NCI-H446 (cell line): ENCODE results near the gene WSCD1.

Source experiments
- DNase-seq, 2 experiments: peaks; one replicate each; lab custom pipeline; 2025; lab: John Stamatoyannopoulos, UW

WSCD1 gene

GRCh38 chr17:6107791-6108190 lies 37.6 kb downstream of the WSCD1 start:
- no peak for DNase-seq

DNA sequence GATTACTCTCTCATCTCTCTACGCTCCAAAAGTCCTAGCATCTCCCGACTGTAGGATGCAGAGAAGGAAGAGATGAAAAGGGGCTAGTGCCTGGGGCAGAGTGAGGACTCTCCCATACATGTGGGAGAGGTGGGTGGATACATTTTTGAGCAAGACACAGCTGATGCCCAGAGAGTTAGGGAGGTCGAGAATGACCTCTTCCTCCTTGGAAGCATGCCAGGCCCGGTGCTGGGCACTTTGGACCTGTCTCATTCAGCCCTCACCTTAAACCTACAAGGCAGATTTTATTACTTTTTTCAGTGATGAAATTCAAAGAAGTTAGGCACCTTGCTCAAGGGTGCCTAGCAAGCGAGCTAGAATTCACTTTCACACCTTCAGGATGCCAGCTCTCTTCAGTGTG lies 38.2 kb downstream of the WSCD1 start:
- no peak for DNase-seq

DNA sequence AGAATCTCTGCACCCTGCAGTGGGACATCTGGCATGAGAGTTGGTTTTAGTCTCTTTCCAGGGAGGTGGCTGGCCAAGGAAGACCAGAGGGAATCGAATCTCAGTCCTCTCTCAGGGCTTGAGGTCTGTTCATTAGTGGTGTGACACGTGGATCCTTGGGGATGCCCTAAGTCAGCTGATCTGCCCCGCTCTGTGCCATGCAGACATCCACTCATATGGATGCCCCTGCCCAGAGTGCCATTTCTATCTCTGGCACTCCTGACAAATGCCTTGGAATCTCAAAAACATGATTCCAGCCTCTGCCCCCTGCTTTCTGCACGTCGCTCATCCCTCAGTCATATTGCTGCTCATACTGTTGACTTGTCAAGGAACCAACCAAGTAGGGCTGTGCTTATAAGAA lies 38.8 kb downstream of the WSCD1 start:
- no peak for DNase-seq

GRCh38 chr17:6109536-6109935 lies 39.4 kb downstream of the WSCD1 start:
- DNase-seq: no peak

DNA sequence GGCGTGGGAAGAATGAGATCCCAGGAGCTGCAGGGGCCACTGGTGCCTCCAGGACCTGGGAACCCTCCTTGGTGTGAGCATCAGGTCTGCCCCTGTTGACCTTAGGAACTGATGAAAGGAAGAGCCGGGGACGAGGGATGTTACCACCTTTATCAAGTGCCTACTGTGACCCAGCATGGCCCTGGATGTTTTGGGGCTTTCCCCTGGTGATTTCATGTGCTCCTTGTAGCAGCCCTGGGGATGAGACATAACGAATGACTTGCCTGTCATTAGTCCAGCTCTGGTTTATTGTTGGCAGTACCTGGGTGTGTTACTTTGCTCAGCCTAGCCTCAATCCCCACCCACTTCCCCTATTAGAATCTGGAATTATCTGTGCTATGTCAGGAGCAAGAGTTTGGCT lies 39.9 kb downstream of the WSCD1 start:
- DNase-seq: no peak

DNA sequence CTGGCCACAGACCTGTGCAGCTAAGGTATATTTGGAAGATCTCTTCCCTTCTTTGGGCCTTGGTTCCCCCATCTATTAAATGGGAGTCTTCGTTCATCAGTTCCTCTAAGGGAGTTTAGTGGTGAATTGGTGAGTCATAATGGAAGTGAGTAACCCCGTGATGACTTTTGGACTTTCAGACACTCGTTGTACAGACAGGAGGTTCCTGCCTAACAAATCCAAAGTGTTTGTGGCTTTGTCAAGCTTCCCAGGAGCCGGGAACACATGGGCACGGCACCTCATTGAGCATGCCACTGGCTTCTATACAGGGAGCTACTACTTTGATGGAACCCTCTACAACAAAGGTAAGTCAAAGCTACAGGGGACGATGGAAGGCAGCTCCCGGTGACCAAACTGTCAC lies 40.4 kb downstream of the WSCD1 start:
- no peak for DNase-seq

GRCh38 chr17:6120351-6120750 lies 50.2 kb downstream of the WSCD1 start:
- DNase-seq: no peak

DNA sequence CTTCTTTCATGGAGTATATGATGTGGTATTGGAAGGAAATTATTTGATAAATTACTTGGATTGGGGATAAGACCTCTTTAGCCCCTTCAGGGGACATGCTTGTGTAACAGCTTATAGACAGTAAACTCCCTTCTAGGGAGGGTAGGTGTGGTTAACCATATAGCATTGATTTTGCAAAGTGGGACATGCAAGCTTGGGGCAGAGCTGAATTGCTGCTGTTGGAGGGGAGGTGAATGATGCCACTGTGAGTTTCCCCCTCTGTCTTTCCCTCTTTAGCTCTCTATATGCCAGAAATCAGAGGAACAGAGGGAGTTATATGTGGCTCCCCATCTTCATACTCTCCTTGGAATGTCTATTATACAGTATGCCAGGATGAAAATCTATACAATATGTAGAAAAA lies 54.7 kb downstream of the WSCD1 start:
- no peak for DNase-seq

GRCh38 chr17:6126768-6127167 lies 56.6 kb downstream of the WSCD1 start:
- no peak for DNase-seq

DNA sequence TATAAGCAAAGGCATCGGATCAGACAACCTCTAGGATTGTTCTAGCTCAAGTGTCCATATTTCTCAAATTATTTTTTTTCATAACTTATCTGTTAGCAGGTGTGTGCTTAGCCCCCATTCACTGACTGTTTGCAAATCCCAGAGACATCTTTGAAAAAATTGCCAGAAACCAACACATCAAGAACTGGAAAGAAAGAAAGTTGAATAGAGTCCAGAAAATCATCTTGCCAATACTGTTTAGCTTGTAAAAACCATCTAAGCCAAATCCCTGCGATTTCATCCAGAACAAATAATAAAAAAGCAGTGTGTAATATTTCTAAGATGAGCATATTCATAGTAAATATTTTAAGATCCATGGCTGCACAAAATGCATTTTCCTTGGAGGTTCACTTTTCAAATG lies 64.5 kb downstream of the WSCD1 start:
- peak; percentile 60 to 74 for DNase-seq

DNA sequence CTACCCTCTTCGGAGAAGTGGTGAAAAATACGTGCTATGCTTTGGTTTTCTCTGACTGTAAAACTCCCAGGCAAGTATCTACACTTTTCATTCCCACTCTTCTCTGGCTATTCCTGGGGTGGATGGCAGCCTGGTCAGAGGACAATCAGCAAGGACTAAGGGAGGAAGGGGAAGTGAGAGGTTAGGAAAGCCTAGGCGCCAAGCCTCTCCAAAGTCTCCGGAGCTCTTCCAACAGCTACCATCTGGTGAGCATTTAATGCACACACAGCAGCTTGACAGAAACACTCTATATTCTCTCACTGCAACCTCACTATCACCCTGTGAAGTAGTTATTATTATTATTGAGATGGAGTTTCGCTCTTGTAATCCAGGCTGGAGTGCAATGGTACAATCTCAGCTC lies 65.1 kb downstream of the WSCD1 start:
- DNase-seq: peak; percentile 57 to 86

DNA sequence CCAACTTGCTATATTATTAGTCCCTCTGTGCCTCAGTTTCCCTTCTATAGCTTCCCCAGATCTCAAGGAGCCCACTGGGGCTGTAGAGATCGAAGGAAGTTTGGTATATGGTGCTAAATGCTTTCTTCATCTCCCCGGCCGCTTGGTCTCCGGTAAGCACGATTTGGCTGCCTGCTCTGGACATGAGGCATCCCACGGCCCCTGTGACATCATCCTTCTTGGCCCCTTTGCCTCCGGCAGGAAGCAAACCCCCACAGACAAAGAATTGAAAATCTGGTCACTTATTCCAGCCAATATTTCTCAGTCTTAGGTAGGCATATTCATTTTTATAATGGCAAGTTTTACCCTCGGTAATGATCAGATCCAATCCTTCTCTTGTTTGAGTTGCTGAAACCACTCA lies 65.8 kb downstream of the WSCD1 start:
- peak; percentile 78 to 94 for DNase-seq

DNA sequence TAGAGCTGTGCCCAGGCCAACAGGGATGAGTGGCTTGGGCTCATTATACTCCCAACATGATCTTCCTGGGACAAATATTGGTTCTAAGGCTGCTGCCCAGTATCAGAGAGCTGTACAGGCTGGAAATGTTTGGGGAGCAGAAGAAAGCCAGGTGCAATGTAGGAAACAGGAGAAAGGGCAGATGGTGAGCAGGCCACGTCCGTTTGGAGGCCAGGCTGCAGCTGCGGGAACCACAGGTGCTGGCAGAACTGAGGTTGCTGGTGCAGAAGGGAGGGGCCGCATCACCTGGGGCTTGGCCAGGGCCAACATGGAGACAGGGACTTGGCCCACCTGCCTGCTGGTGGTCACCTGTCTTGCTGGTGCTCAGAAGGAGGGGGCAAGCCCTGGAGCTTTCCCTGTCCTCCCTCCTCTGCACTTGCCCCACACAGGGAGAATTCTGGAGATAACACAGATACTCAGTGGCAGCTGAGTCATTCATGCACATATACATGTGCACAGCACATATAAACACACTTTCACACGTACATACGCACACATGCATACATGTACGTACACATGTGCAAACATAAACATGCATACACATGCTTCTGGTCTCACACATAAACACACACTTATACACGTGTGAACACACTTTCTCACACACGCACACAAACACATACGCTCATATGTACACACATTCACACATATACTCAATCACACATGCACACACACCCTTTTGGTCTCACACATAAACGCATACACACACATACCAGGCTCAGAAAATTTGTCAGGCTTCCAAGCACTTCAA lies 67.7 kb downstream of the WSCD1 start:
- DNase-seq: no peak

DNA sequence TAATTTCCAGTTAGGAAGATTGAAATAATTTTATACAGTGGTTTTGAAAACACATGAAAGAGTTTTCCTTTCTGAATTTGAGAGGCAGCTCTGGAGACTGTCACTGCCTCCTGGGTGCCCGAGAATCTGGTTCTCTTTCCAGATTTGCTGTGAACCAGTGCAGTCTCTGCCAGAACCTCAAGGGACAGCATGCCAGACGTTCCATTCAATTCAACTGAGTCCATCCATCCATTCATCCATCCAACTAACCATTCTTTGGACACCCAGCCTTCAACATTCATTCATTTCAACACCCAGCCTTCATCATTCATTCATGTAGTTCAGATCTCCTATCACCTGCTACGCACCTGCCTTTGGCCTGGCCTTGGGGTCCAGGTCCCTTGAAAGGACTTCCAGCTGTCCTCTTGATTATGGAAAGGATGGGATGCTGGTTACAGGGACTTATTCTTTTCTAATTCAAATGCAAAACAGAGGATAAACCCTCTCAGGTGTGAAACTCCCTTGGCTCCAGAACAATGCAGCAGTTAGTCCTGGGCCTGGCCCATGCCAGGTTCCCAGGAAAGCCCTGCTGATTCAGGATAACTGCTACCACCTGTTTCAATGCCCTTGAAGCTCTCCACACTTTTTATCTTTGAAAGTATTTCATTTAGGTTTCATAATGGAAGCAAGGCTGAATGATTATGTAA lies 68.7 kb downstream of the WSCD1 start:
- DNase-seq: peak; percentile 10 to 45

DNA sequence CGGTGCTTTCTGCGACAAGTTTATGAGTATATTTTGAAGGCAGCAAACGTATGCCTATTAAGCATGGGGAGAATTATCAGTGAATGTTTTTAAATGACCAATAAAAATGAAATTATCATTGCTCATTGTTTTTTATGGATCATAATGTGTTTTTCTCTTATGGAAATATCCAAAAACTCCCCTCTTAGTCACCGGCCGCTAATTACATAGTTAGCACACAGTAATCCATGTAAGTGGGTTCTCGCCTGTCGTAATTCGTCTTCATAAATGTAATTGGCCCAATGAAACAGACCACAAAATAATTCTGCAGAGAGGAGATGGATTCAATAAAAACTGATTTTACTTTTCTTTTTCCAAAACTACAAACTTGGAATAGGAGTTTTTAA lies 69.3 kb downstream of the WSCD1 start:
- DNase-seq: no peak

GRCh38 chr17:6140188-6140587 lies 70.0 kb downstream of the WSCD1 start:
- no peak for DNase-seq

- no peak for DNase-seq
Observed at GRCh38 chr17:6140728-6141330, 70.7 kb downstream of the WSCD1 start.

- no peak for DNase-seq
Observed at GRCh38 chr17:6142701-6143100, 72.5 kb downstream of the WSCD1 start.

DNA sequence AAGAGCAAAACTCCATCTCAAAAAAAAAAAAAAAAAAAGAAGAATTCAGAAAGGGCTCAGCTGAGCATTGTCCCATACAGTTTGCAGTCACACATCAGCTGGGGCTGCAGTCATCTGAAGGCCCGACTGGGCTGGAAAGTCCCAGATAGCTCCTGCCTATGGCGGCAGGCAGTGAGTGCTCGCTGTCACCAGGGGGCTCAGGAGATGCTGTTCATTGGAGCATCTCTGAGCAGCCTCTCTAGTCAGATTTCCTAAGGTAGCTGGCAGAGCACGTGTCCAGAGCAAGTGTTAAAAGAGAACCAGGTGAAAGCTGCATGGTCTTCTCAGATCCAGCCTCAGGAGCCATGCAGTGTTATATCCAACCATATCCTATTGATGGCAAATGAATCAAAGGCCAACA lies 75.8 kb downstream of the WSCD1 start:
- DNase-seq: no peak

DNA sequence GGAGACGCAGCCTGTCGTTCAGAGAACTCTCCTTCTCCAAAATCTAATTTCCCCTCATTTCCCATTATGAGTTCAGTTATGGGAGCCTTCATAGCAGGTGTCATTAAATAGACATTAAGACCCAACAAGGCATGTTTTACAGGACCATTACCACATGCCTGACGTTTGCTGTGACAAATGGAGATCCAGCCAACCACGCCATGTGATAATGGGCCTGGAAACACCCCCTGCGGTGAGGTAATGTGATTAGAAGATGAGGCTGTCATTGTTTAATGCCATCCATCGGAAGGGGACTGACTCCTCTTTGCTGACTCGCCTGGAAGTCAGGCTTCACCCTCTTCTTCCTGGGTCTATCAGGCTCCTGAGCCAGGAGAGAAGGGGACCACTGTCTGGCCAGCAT lies 76.9 kb downstream of the WSCD1 start:
- no peak for DNase-seq

DNA sequence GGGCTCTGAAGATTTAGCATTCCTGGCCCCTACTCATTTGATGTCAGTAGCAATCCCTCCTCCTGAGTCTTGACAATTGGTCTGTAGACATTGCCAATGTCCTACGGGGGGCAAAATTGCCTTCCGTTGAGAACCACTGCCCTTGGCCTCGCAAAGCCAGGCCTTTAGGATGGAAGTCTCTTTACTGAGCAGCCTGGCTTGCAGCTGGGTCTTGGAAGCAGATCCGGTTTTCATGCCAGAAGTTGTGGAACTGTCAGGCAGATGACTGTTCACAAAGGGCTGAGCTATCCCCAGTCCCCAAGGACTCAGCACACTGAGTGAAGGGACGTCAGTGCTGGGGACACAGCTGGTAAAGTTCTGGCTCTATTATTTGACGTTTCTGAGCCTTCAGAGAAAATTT lies 83.2 kb downstream of the WSCD1 start:
- DNase-seq: peak; percentile 17 to 69

DNA sequence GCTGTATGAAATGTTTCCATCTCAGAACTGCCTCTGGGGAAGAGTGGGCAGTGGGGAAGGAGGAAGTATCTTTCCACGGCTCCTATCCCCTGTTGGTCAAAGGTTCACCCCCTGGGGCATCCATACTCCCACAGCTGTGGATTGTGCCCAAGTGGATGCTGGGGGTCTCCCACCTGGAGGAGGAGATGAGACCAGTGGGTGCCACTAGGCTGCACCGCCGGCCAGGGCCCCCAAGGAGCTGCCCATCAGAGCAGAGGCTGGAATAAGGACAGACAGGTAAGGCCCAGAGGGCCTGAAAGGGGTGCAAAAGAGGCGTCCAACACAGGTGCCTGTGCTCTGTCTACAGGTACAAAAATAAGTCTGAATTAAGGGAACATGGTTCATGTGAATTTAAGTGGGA lies 87.5 kb downstream of the WSCD1 start:
- no peak for DNase-seq

GRCh38 chr17:6159541-6160231 lies 89.5 kb downstream of the WSCD1 start:
- no peak for DNase-seq
